Spleen (tissue), 7 donors: ENCODE measurements around the gene LRMDA.

Experiments used
- POLR2A ChIP-seq, 3 donors: fragments of 450-650 bp; IDR thresholded peaks; one replicate each; pipeline ENCODE4 v1.5.1; 2017; ENCODE audit warnings: antibody characterized with exemption in 3 of 3, mild to moderate bottlenecking in 1 of 3
- POLR2AphosphoS5 ChIP-seq, 3 donors: sonication (generic); formaldehyde crosslinking; IDR thresholded peaks; one replicate each; pipeline ENCODE4 v1.5.1; 2017; ENCODE audit warnings: antibody characterized with exemption in 3 of 3
- TF ChIP-seq, protein P1 (sequence below), 11 experiments: fragments of 200-600 bp in 7 of 11; fragments of 450-650 bp in 4 of 11; sonication (generic) in 4 of 11; IDR thresholded peaks in 8 of 11; conservative IDR thresholded peaks in 3 of 11; 1 replicate in 7 of 11; 2 replicates in 4 of 11; pipeline versions ENCODE4 v1.4.0 to v1.8.0; 2016 to 2021; ENCODE audit warnings: antibody characterized with exemption in 11 of 11, inconsistent platforms in 4 of 11, mild to moderate bottlenecking in 1 of 11
- donor health status: DM: no; HTN: no; CAD: no; lungs with moderate emphysema.
- donor health status: DM: no; HTN: no; CAD: no.
- donor health status: DM: no; HTN: no; CAD: no.

DNA sequence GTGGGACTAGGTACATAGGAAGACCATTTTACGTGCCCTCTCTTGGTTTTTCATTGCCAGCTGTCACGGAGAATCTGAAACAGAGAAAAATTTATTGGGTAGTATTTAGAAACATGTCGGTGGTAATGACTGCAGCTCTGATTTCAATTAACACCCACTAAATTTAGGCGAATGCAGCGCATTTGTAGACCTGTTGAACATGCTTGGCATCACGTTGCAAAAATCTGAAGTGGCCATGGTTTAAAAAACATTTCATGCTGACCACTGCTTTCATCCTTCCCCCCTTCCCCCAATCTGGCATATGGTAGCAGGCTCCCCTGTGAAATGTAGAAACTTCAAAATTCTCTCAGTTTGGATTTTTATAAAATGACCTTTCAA, 34.0 kb downstream of the LRMDA start:
- TF ChIP-seq, protein P1, sequence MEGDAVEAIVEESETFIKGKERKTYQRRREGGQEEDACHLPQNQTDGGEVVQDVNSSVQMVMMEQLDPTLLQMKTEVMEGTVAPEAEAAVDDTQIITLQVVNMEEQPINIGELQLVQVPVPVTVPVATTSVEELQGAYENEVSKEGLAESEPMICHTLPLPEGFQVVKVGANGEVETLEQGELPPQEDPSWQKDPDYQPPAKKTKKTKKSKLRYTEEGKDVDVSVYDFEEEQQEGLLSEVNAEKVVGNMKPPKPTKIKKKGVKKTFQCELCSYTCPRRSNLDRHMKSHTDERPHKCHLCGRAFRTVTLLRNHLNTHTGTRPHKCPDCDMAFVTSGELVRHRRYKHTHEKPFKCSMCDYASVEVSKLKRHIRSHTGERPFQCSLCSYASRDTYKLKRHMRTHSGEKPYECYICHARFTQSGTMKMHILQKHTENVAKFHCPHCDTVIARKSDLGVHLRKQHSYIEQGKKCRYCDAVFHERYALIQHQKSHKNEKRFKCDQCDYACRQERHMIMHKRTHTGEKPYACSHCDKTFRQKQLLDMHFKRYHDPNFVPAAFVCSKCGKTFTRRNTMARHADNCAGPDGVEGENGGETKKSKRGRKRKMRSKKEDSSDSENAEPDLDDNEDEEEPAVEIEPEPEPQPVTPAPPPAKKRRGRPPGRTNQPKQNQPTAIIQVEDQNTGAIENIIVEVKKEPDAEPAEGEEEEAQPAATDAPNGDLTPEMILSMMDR (IDR thresholded peaks at IDR 0.05 in 8 of 11, conservative IDR thresholded peaks at IDR 0.05 in 3 of 11) = no peak
- TF ChIP-seq POLR2A (IDR thresholded peaks at IDR 0.05) (no peak), POLR2AphosphoS5 (IDR thresholded peaks at IDR 0.05) (no peak)
